HepG2 (cell line): ENCODE measurements around the gene SMIM36. TPM values are rescaled to one million over a fixed set of nuclear protein-coding genes. Genes with fewer than 3 reads are reported as not detected.

ENCODE experiments used
- CC2D1A ChIP-seq: sonication (generic); formaldehyde crosslinking; IDR thresholded peaks from 2 replicates; pipeline ENCODE4 v1.8.1; 2023; ENCODE audit warnings: mild to moderate bottlenecking, missing genetic modification reagents
- ERF ChIP-seq: IDR thresholded peaks from 2 replicates; pipeline ENCODE4 v1.6.1; 2018; ENCODE audit warnings: missing biosample characterization, missing genetic modification reagents
- FOSL2 ChIP-seq: sonication (generic); formaldehyde crosslinking; IDR thresholded peaks from 2 replicates; pipeline ENCODE4 v1.4.0; 2020; ENCODE audit warnings: missing genetic modification reagents
- GATAD1 ChIP-seq: IDR thresholded peaks from 2 replicates; pipeline ENCODE4 v1.6.1; 2016; ENCODE audit warnings: missing genetic modification reagents, missing compliant biosample characterization
- JARID2 ChIP-seq: sonication (generic); formaldehyde crosslinking; IDR thresholded peaks from 2 replicates; pipeline ENCODE4 v1.8.1; 2023; ENCODE audit warnings: missing genetic modification reagents, inconsistent platforms; ENCODE audit not compliant: insufficient replicate concordance
- MEF2D ChIP-seq: sonication (generic); formaldehyde crosslinking; IDR thresholded peaks from 2 replicates; pipeline ENCODE4 v1.5.1; 2020; ENCODE audit warnings: mild to moderate bottlenecking, missing genetic modification reagents
- NCOA2 ChIP-seq: sonication (generic); formaldehyde crosslinking; IDR thresholded peaks from 2 replicates; pipeline ENCODE4 v1.8.0; 2022; ENCODE audit warnings: inconsistent platforms
- NCOR1 ChIP-seq: fragments of 200-600 bp; sonication (generic); IDR thresholded peaks from 2 replicates; pipeline ENCODE4 v1.7.0; 2017; ENCODE audit warnings: antibody characterized with exemption, low read length, borderline replicate concordance
- RXRB ChIP-seq: IDR thresholded peaks from 2 replicates; pipeline ENCODE4 v1.6.1; 2016; ENCODE audit warnings: borderline replicate concordance, missing genetic modification reagents, missing compliant biosample characterization
- SMAD3 ChIP-seq: sonication (generic); formaldehyde crosslinking; IDR thresholded peaks from 2 replicates; pipeline ENCODE4 v1.4.0; 2020; ENCODE audit warnings: missing genetic modification reagents
- SOX13 ChIP-seq, 3 experiments: fragments of 450-650 bp in 1 of 3; sonication (generic) in 1 of 3; formaldehyde crosslinking in 1 of 3; IDR thresholded peaks in 2 of 3; conservative IDR thresholded peaks in 1 of 3; 2 replicates each; pipeline versions ENCODE4 v1.5.0 to v1.6.1; 2016 to 2020; ENCODE audit warnings: antibody characterized with exemption in 1 of 3, mild to moderate bottlenecking in 1 of 3, missing compliant biosample characterization in 1 of 3, missing genetic modification reagents in 1 of 3, moderate library complexity in 1 of 3
- THAP11 ChIP-seq: IDR thresholded peaks from 2 replicates; pipeline ENCODE4 v1.6.1; 2016; ENCODE audit warnings: missing biosample characterization, missing genetic modification reagents
- ZC3H4 ChIP-seq: sonication (generic); formaldehyde crosslinking; IDR thresholded peaks from 2 replicates; pipeline ENCODE4 v1.4.0; 2020; ENCODE audit warnings: missing genetic modification reagents, borderline replicate concordance
- ZNF614 ChIP-seq: IDR thresholded peaks from 2 replicates; pipeline ENCODE4 v1.6.1; 2018; ENCODE audit warnings: missing biosample characterization, missing genetic modification reagents, inconsistent platforms, borderline replicate concordance
- ZNF713 ChIP-seq: sonication (generic); formaldehyde crosslinking; IDR thresholded peaks from 2 replicates; pipeline ENCODE4 v1.4.0; 2020; ENCODE audit warnings: mild to moderate bottlenecking, missing genetic modification reagents
- ZNF766 ChIP-seq: sonication (generic); formaldehyde crosslinking; IDR thresholded peaks from 2 replicates; pipeline ENCODE4 v1.5.0; 2020; ENCODE audit warnings: missing genetic modification reagents, borderline replicate concordance
- ZNF772 ChIP-seq: sonication (generic); formaldehyde crosslinking; IDR thresholded peaks from 2 replicates; pipeline ENCODE4 v1.5.0; 2020; ENCODE audit warnings: mild to moderate bottlenecking, missing genetic modification reagents
- ZSCAN9 ChIP-seq: IDR thresholded peaks from 2 replicates; pipeline ENCODE4 v1.6.1; 2016; ENCODE audit warnings: borderline replicate concordance
- polyA plus RNA-seq, 8 experiments: library from polyadenylated mRNA; depleted of rRNA in 3 of 8; stranded (reverse) in 7 of 8; unstranded in 1 of 8; fragments of >200 nt; fragmentation: Illumina TruSeq in 4 of 8; extraction: Trizol in 4 of 8; gene quantifications; 2 replicates each; pipeline versions ENCODE4 v1.2.1 to v1.2.3, GENCODE V29; 2011 to 2016; ENCODE audit warnings: low read depth in 4 of 8, missing spikeins in 1 of 8, mixed read lengths in 1 of 8; ENCODE audit not compliant: insufficient read depth in 1 of 8
- total RNA-seq, 5 experiments: library from RNA; depleted of rRNA; stranded (reverse); fragments of >200 nt; fragmentation: Illumina TruSeq; extraction: Trizol; gene quantifications; 2 replicates each; pipeline ENCODE4 v1.2.3, GENCODE V29; 2016; ENCODE audit warnings: low read depth in 1 of 5
- TF ChIP-seq, protein P1 (sequence below): sonication (generic); formaldehyde crosslinking; IDR thresholded peaks from 2 replicates; pipeline ENCODE4 v1.4.0; 2020; ENCODE audit warnings: missing genetic modification reagents, borderline replicate concordance
- TF ChIP-seq, protein P2 (sequence below): sonication (generic); formaldehyde crosslinking; IDR thresholded peaks from 2 replicates; pipeline ENCODE4 v1.4.0; 2020; ENCODE audit warnings: low read depth, missing genetic modification reagents
- TF ChIP-seq, protein P3 (sequence below): sonication (generic); formaldehyde crosslinking; IDR thresholded peaks from 2 replicates; pipeline ENCODE4 v1.8.0; 2022; ENCODE audit warnings: mild to moderate bottlenecking, missing genetic modification reagents, moderate library complexity

Gene SMIM36
- total and polyA plus RNA-seq, 2 of the 13 experiments (the other 11 are each of a cell fraction or from before 2014, with no cell fraction given): not detected

DNA sequence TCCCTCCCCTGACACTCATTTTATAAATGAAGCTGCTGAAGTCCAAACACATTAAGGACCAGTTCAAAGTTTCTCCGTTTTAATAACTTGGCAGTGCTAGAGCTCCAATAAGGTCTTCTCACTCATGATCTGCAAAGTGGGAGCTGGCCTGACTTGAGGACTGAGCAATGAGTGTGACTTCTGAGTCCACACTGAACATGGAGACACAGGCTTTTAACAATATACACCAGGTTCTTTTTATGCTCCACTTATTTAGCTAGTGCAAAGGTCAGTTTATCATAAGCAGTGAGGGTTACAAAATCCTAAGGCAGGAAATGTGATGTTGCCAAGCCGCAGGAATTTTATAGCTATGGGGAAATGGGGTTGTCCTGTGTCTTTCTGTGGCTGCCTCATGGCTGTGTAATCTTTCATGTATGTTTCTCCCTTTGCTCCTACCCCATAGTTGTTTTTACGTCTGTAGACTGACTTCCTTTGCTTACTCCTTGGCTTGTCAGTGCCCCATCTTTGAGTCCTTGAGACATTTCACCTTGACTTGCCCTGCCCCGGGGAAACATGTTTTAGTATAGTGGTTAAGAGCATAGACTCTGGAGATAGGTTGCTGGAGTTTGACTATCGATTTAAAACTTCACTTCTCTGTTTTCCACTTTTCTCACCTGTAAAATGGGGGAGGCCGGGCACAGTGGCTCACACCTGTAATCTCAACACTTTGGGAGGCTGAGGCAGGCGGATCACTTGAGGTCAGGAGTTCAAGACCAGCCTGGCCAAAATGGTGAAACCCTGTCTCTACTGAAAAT is 77.4 kb downstream of the SMIM36 start (continued):
- TF ChIP-seq, protein P1, sequence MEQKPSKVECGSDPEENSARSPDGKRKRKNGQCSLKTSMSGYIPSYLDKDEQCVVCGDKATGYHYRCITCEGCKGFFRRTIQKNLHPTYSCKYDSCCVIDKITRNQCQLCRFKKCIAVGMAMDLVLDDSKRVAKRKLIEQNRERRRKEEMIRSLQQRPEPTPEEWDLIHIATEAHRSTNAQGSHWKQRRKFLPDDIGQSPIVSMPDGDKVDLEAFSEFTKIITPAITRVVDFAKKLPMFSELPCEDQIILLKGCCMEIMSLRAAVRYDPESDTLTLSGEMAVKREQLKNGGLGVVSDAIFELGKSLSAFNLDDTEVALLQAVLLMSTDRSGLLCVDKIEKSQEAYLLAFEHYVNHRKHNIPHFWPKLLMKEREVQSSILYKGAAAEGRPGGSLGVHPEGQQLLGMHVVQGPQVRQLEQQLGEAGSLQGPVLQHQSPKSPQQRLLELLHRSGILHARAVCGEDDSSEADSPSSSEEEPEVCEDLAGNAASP (CRISPR knock-in tag): peak; percentile 74
- TF ChIP-seq, protein P2, sequence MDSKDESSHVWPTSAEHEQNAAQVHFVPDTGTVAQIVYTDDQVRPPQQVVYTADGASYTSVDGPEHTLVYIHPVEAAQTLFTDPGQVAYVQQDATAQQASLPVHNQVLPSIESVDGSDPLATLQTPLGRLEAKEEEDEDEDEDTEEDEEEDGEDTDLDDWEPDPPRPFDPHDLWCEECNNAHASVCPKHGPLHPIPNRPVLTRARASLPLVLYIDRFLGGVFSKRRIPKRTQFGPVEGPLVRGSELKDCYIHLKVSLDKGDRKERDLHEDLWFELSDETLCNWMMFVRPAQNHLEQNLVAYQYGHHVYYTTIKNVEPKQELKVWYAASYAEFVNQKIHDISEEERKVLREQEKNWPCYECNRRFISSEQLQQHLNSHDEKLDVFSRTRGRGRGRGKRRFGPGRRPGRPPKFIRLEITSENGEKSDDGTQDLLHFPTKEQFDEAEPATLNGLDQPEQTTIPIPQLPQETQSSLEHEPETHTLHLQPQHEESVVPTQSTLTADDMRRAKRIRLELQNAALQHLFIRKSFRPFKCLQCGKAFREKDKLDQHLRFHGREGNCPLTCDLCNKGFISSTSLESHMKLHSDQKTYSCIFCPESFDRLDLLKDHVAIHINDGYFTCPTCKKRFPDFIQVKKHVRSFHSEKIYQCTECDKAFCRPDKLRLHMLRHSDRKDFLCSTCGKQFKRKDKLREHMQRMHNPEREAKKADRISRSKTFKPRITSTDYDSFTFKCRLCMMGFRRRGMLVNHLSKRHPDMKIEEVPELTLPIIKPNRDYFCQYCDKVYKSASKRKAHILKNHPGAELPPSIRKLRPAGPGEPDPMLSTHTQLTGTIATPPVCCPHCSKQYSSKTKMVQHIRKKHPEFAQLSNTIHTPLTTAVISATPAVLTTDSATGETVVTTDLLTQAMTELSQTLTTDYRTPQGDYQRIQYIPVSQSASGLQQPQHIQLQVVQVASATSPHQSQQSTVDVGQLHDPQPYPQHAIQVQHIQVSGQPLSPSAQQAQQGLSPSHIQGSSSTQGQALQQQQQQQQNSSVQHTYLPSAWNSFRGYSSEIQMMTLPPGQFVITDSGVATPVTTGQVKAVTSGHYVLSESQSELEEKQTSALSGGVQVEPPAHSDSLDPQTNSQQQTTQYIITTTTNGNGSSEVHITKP (CRISPR knock-in tag): peak; percentile 31; the same call in 1 of the 2 replicates
- TF ChIP-seq, protein P3, sequence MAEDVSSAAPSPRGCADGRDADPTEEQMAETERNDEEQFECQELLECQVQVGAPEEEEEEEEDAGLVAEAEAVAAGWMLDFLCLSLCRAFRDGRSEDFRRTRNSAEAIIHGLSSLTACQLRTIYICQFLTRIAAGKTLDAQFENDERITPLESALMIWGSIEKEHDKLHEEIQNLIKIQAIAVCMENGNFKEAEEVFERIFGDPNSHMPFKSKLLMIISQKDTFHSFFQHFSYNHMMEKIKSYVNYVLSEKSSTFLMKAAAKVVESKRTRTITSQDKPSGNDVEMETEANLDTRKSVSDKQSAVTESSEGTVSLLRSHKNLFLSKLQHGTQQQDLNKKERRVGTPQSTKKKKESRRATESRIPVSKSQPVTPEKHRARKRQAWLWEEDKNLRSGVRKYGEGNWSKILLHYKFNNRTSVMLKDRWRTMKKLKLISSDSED (CRISPR knock-in tag): no peak
- TF ChIP-seq GATAD1 (CRISPR knock-in tag): peak; percentile 45; the same call in 1 of the 2 replicates
- TF ChIP-seq NCOA2 (CRISPR knock-in tag): peak; percentile 93
- peak; percentile 83 for TF ChIP-seq NCOR1
- TF ChIP-seq ZNF614: peak; percentile 75
- TF ChIP-seq JARID2 (CRISPR knock-in tag): peak; percentile 57
- TF ChIP-seq MEF2D (CRISPR knock-in tag): peak; percentile 52; the same call in 1 of the 2 replicates
- peak; percentile 85 for TF ChIP-seq SOX13 (IDR thresholded peaks at IDR 0.05)
- peak in 1 of 2 experiments; percentile 89; a peak in 2 of 4 replicates for TF ChIP-seq SOX13 (CRISPR knock-in tag; conservative IDR thresholded peaks at IDR 0.05 in 1 of 2, IDR thresholded peaks at IDR 0.05 in 1 of 2)
- peak; percentile 92 for TF ChIP-seq RXRB (CRISPR knock-in tag)
- TF ChIP-seq THAP11: 0 out of 2 replicates have a peak, but pooled peaks have one; percentile 46
- peak; percentile 46; the same call in 1 of the 2 replicates for TF ChIP-seq ERF
- 0 out of 2 replicates have a peak, but pooled peaks have one; percentile 2 for TF ChIP-seq ZC3H4
- TF ChIP-seq ZNF772 (CRISPR knock-in tag): no peak
- no peak for TF ChIP-seq ZSCAN9 (CRISPR knock-in tag)
- TF ChIP-seq ZNF713 (CRISPR knock-in tag): no peak
- TF ChIP-seq SMAD3 (CRISPR knock-in tag): peak; percentile 50; the same call in 1 of the 2 replicates
- TF ChIP-seq ZNF766: 0 out of 2 replicates have a peak, but pooled peaks have one; percentile 27
- no peak; the same call in 1 of the 2 replicates for TF ChIP-seq CC2D1A (CRISPR knock-in tag)
- peak; percentile 74 for TF ChIP-seq FOSL2 (CRISPR knock-in tag)
